Endothelial cell of umbilical vein (primary cell): ENCODE measurements around the gene TAF8. TPM values are rescaled to one million over a fixed set of nuclear protein-coding genes. Genes with fewer than 3 reads are reported as not detected.

Experiments used
- BruUV-seq: library from RNA; stranded (reverse); fragments of 400-500 nt; replicated peaks from 2 replicates; lab custom pipeline; 2021; lab: Mats Ljungman, UMichigan
- CTCF ChIA-PET: fragments of 300-600, 350-600 bp; sonication (Branson Sonifier 250); formaldehyde crosslinking; loops from one replicate; lab custom pipeline; 2021; ENCODE audit warnings: antibody characterized with exemption, inconsistent platforms; lab: Charles Lee
- POLR2A ChIA-PET: fragments of 300-600, 350-600 bp; sonication (Branson Sonifier 250); formaldehyde crosslinking; loops from one replicate; lab custom pipeline; 2021; ENCODE audit warnings: antibody characterized with exemption, inconsistent platforms; lab: Charles Lee
- DNase-seq: peaks from one replicate; pipeline ENCODE4 v3.0.0-alpha.2; 2011; ENCODE audit warnings: low read depth, low spot score
- FAIRE-seq: peaks from 2 replicates; lab custom pipeline; 2011; peaks lifted over from hg19 to GRCh38; lab: Jason Lieb, UNC
- H2AFZ ChIP-seq: 2 replicates; pipeline ENCODE4 v1.6.0; 2012; ENCODE audit warnings: low read depth, low read length, control low read depth, inconsistent platforms
- H3K27ac ChIP-seq: 2 replicates; pipeline ENCODE4 v1.5.1; 2011; ENCODE audit warnings: low read depth, mild to moderate bottlenecking, control low read depth, low read length, moderate library complexity; ENCODE audit not compliant: insufficient read depth
- H3K27me3 ChIP-seq, 2 experiments: 2 replicates each; pipeline versions ENCODE4 v1.6.0 to v1.6.1; 2011; ENCODE audit warnings: low read length in 2 of 2, mixed read lengths in 1 of 2; ENCODE audit not compliant: control insufficient read depth in 2 of 2, insufficient read depth in 2 of 2
- H3K36me3 ChIP-seq, 2 experiments: 2 replicates in 1 of 2; 3 replicates in 1 of 2; pipeline ENCODE4 v1.5.1; 2011; ENCODE audit warnings: low read length in 2 of 2, mild to moderate bottlenecking in 1 of 2, moderate library complexity in 1 of 2; ENCODE audit not compliant: control insufficient read depth in 2 of 2, insufficient read depth in 2 of 2; ENCODE audit errors: extremely low read depth in 1 of 2
- H3K4me1 ChIP-seq: 3 replicates; pipeline ENCODE4 v1.5.1; 2011; ENCODE audit warnings: mild to moderate bottlenecking, low read length; ENCODE audit not compliant: control insufficient read depth, insufficient read depth; ENCODE audit errors: extremely low read depth
- H3K4me2 ChIP-seq: 2 replicates; pipeline ENCODE4 v1.6.1; 2011; ENCODE audit warnings: low read length, control low read depth, mixed read lengths; ENCODE audit not compliant: insufficient read depth
- H3K4me3 ChIP-seq, 3 experiments: fragments of 200-600 bp in 1 of 3; sonication (generic), shearing (Covaris generic) in 1 of 3; replicated peaks in 1 of 3; 2 replicates each; pipeline ENCODE4 v1.5.1; 2011 to 2016; ENCODE audit warnings: control low read depth in 3 of 3, low read length in 3 of 3, mild to moderate bottlenecking in 2 of 3, inconsistent platforms in 1 of 3, low read depth in 1 of 3, moderate library complexity in 1 of 3; ENCODE audit not compliant: insufficient read depth in 1 of 3
- H3K79me2 ChIP-seq: 2 replicates; pipeline ENCODE4 v1.6.0; 2012; ENCODE audit warnings: low read length, inconsistent platforms; ENCODE audit not compliant: control insufficient read depth, insufficient read depth
- H3K9ac ChIP-seq: replicated peaks from 2 replicates; pipeline ENCODE3; 2011; ENCODE audit warnings: low read length, control low read depth; ENCODE audit not compliant: insufficient read depth; ENCODE audit errors: extremely low read depth
- H3K9me1 ChIP-seq: replicated peaks from 3 replicates; pipeline ENCODE4 v1.6.0; 2011; ENCODE audit warnings: mild to moderate bottlenecking, low read length; ENCODE audit not compliant: control insufficient read depth, insufficient read depth; ENCODE audit errors: extremely low read depth
- H3K9me3 ChIP-seq: replicated peaks from 2 replicates; pipeline ENCODE4 v1.5.1; 2012; ENCODE audit warnings: low read length, inconsistent platforms; ENCODE audit not compliant: control insufficient read depth, insufficient read depth
- H4K20me1 ChIP-seq: replicated peaks from 2 replicates; pipeline ENCODE3; 2011; ENCODE audit warnings: mild to moderate bottlenecking, low read length; ENCODE audit not compliant: control insufficient read depth, insufficient read depth; ENCODE audit errors: extremely low read depth
- EZH2 ChIP-seq: IDR thresholded peaks from 2 replicates; pipeline ENCODE4 v1.6.1; 2012; ENCODE audit warnings: borderline replicate concordance, low read depth, mild to moderate bottlenecking, moderate library complexity, low read length, inconsistent platforms; ENCODE audit not compliant: severe bottlenecking
- FOS ChIP-seq: IDR thresholded peaks from 2 replicates; pipeline ENCODE4 v1.6.1; 2011; ENCODE audit warnings: mild to moderate bottlenecking, low read length, moderate library complexity, borderline replicate concordance; ENCODE audit not compliant: insufficient read depth
- GATA2 ChIP-seq: IDR thresholded peaks from 2 replicates; pipeline ENCODE4 v1.7.0; 2011; ENCODE audit warnings: low read depth, mild to moderate bottlenecking, moderate library complexity, mixed read lengths, low read length; ENCODE audit not compliant: insufficient read length, insufficient read depth
- JUN ChIP-seq: IDR thresholded peaks from 2 replicates; pipeline ENCODE4 v1.6.1; 2011; ENCODE audit warnings: borderline replicate concordance, low read depth; ENCODE audit not compliant: insufficient read length, insufficient read depth
- MYC ChIP-seq: IDR thresholded peaks from one replicate; pipeline ENCODE4 v1.6.1; 2011; ENCODE audit warnings: mild to moderate bottlenecking, low read depth, low read length
- POLR2A ChIP-seq: IDR thresholded peaks from 2 replicates; pipeline ENCODE4 v1.6.1; 2012; ENCODE audit warnings: low read depth, mild to moderate bottlenecking, control low read depth, low read length
- POLR2AphosphoS5 ChIP-seq: IDR thresholded peaks from 2 replicates; pipeline ENCODE4 v1.6.1; 2012; ENCODE audit warnings: low read depth, mild to moderate bottlenecking, control low read depth, low read length, moderate library complexity; ENCODE audit not compliant: insufficient read depth
- dilution Hi-C: fragments of 300-500 bp; cut with MboI; formaldehyde crosslinking; loops from one replicate; pipeline ENCODE4 v1.15.0; 2019; ENCODE audit warnings: low sequenced_read_pairs; ENCODE audit not compliant: extremely low pct_ligation_motif_present
- intact Hi-C: fragments of 100-400 bp; cut with micrococcal nuclease; formaldehyde crosslinking; loops from one replicate; pipeline ENCODE4 v1.10.0; 2022
- polyA plus RNA-seq, 4 experiments: library from polyadenylated mRNA; depleted of rRNA in 3 of 4; stranded (reverse) in 3 of 4; unstranded in 1 of 4; fragments of >200 nt; gene quantifications; 2 replicates each; pipeline versions ENCODE4 v1.2.1 to v1.2.3, GENCODE V29; 2011 to 2012; ENCODE audit warnings: missing spikeins in 1 of 4
- total RNA-seq: library from RNA; stranded (reverse); gene quantifications from 2 replicates; pipeline ENCODE4 v1.2.3, GENCODE V29; 2021
- TF ChIP-seq, protein P1 (sequence below): IDR thresholded peaks from 2 replicates; pipeline ENCODE4 v1.6.1; 2011; ENCODE audit not compliant: insufficient read depth, insufficient read length
- TF ChIP-seq, protein P2 (sequence below), 2 donors: IDR thresholded peaks; 1 replicate in 1 of 2; 2 replicates in 1 of 2; pipeline ENCODE4 v1.5.1; 2011; ENCODE audit warnings: low read length in 2 of 2, mild to moderate bottlenecking in 2 of 2, moderate library complexity in 2 of 2, control low read depth in 1 of 2, inconsistent platforms in 1 of 2, low read depth in 1 of 2; ENCODE audit not compliant: insufficient read depth in 1 of 2; ENCODE audit errors: extremely low read depth in 1 of 2

The TAF8 gene
- total and polyA plus RNA-seq, 2 donors (not counting 3 experiments of a cell fraction or from before 2014, with no cell fraction given) = 32.9 to 45.4 TPM

DNA sequence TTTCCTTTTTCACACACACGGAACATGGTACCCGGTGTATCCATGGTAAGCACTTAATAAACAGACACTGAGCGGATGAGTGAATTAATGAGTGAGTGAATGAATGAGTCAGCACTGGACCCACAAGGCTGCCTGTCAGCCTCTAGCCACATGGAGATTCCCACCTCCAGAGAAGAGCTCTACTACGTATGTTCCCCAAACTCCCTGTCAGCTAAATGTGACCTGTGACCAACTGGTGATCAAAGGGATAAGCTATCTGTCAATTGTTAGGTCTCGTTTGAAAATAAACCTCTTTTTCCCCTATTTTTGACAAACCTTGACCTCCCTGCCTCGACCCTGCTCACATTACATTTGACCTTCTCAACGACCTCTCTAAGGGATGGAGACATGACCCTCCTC is 24.5 kb upstream of the TAF8 start:
- no peak for FAIRE-seq
- POLR2A ChIA-PET = no interaction called here

More for the DNA sequence above, 24.5 kb upstream of the TAF8 start:
- Histone ChIP-seq H3K79me2 (no peaks in the 10 kb centered on the region), H3K27ac (no peak overlapping the region), H2AFZ (no peak overlapping the region), H3K4me3 (no peak overlapping the region), H3K27me3 (no peaks in the 10 kb centered on the region), H3K4me2 (no peak overlapping the region), H3K4me1 (peaks cover 10% of the 10 kb centered on the region), H3K9me1 (no peaks in the 10 kb centered on the region), H3K9me3 (no peaks in the 10 kb centered on the region), H4K20me1 (no peaks in the 10 kb centered on the region), H3K36me3 (no peaks in the 10 kb centered on the region), H3K9ac (no peak overlapping the region)
- intact Hi-C loops = loop anchor here (5.0 kb wide), 2 partner anchors 59 to 84 kb away; partner anchors contain the start of gene CCND3
- BruUV-seq = no TSS peak
- dilution Hi-C loops = no loop called here
- DNase-seq = no peak
- CTCF ChIA-PET = interaction anchor here (1.0 to 1.3 kb wide), 2 partner anchors 82 to 105 kb away, joined by 3 to 4 read pairs; partner anchors contain the start of genes BYSL and MED20
- TF ChIP-seq, protein P1, sequence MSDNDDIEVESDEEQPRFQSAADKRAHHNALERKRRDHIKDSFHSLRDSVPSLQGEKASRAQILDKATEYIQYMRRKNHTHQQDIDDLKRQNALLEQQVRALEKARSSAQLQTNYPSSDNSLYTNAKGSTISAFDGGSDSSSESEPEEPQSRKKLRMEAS = no peak
- no peak for TF ChIP-seq MYC
- TF ChIP-seq, protein P2, sequence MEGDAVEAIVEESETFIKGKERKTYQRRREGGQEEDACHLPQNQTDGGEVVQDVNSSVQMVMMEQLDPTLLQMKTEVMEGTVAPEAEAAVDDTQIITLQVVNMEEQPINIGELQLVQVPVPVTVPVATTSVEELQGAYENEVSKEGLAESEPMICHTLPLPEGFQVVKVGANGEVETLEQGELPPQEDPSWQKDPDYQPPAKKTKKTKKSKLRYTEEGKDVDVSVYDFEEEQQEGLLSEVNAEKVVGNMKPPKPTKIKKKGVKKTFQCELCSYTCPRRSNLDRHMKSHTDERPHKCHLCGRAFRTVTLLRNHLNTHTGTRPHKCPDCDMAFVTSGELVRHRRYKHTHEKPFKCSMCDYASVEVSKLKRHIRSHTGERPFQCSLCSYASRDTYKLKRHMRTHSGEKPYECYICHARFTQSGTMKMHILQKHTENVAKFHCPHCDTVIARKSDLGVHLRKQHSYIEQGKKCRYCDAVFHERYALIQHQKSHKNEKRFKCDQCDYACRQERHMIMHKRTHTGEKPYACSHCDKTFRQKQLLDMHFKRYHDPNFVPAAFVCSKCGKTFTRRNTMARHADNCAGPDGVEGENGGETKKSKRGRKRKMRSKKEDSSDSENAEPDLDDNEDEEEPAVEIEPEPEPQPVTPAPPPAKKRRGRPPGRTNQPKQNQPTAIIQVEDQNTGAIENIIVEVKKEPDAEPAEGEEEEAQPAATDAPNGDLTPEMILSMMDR (IDR thresholded peaks at IDR 0.05; ENCODE audit: extremely low read depth in 1 of 2, insufficient read depth in 1 of 2, low read depth in 1 of 2, low read length in 2 of 2) = no peak
- TF ChIP-seq JUN = no peak
- TF ChIP-seq EZH2 = no peak
- TF ChIP-seq FOS = no peak
- TF ChIP-seq POLR2A = no peak
- no peak for TF ChIP-seq GATA2
- TF ChIP-seq POLR2AphosphoS5 = no peak
